SW480 (cell line): ENCODE data around the gene CRACDL.
"Not testable (repeated sequence)": the region's sequence is repeated elsewhere in the genome, so short reads cannot be mapped to it uniquely, and the experiment has no call there.

Source experiments
- DNase-seq: peaks from one replicate; pipeline ENCODE4 v3.0.0-alpha.2; 2016; ENCODE audit warnings: low spot score

The CRACDL gene

DNA sequence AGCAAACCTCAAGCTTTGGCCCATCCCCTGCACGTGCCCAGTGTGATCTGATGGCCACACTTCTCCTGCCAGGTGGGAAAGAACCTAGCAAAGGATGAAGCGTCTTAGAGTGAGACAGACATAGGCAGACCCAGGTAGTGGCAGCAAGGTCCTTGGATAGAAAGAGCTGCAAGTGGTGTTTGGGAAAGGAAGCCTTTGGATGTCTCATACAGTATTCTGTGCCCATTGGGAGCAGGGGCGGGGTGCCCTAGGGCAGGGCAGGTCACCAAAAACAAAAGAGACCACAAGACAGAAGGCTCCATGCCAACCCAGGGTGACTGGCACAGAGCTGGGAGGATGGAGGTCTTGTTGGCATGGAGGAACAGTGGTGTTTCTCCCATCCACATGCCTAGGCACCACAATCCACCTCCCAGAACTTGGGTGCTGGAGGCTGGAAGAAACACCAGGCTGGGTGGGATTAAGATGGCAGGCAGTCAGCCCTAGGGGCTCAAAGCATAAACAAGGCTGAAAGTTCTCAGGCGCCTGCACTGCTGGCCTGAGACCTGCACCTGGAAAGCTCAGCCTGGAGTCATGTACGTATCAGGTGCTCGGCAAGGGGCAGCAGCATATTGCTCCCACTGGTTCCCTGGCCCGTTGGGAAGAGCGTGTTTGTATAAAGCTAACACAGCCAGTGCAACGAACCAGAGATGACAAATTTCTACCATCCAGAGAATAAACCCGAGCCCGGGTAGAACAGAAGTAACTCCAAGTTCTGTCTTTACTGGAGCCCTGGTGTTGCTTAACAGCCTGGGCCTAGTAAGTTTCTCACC lies 52.9 kb downstream of the CRACDL start:
- DNase-seq, result no peak

DNA sequence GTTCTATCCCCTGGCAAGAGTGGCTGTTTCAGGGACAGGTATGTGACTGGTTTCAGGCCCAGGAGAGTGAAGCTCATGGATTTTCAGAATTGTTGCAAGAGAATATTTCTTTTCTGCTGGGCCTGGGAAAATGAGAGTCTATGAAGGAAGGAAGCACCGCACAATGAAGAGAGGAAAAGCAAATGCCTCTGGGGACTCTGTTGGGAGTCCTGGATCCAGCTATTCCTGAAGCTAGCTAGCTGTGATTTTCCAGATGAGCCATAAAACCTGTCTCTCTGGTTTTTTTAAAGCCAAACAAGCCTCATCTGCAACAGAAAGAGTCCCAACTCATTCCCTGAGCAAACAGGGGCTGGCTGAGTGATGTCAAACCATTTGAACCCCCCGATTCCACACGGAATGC lies 53.7 kb downstream of the CRACDL start:
- DNase-seq, result no peak

DNA sequence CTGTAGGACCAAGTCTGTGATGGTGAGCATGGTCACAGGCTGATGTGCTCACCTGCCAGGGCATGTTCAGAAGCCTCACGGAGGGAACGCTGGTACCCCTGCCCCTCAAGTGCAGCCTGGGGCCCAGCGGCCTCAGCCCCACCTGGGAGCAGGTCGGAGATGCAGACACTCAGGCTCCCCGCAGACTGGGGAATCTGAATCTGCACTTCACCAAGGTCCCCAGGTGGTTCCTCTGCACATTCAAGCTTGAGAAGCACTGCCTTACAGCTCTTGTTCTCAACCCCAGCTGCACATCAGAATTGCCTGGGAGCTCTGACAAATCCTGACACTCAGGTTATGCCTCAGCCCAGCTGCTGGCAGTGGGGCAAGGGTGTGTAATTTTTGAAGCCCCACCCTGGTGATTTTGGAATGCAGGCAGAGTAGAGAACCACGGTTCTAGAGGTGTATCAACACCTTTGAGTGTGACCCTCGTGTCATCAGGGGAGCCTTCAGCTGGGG lies 54.8 kb downstream of the CRACDL start:
- DNase-seq, result no peak

DNA sequence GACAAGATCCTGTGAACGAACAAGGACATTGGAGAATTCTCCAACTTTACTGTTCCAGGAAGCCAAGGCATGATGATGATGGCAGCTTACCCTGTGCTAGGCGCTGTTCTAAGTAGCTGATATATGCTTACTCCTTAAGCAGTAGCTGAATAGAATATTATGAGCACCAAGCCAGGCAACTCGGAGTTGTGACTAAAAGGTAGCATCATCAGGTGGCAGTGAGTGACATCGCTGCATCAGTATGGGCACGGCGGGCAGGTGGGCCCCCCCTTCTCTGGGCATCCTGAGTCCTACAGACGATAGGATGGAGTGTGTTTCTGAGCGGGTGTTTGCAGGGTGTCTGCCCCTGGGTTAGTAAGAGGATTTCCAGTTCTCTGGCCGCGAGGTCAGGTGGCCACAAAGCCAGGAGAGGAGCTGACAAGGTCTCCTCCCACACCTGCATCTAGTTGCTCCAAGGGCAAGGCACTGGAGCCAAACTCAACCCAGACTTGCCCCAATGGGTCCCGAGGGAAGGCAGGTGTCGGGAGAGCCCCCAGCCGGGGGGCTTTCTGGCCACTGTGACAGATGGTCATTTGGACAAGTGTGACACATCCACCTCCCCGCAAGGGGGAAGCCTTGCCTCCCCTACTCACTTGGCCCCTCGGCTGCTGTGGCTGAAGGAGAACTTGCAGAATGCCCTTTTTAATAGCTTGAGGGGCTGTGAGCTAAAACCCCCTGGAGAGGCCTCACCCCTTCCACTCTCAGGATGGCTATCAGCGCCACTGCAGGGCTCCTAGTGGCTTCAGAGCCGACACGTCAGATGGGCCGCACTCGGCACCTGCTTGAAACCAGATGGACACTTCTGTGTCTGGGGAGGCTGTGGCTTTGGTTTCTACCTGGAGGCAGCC lies 55.5 kb downstream of the CRACDL start:
- DNase-seq, result no peak

DNA sequence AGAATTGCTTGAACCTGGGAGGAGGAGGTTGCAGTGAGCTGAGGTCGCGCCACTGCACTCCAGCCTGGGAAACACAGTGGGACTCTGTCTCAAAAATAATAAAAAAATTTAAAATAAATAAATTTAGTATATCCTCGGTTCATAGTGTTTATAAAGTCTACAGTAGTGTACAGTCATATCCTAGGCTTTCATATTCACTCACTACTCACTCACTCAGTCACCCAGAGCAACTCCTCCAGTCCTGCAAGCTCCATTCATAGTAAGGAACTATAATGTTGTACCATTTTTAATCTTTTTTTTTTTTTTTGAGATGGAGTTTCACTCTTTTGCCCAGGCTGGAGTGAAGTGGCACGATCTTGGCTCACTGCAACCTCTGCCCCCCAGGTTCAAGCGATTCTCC lies 58.4 kb downstream of the CRACDL start:
- not testable (repeated sequence) for DNase-seq

DNA sequence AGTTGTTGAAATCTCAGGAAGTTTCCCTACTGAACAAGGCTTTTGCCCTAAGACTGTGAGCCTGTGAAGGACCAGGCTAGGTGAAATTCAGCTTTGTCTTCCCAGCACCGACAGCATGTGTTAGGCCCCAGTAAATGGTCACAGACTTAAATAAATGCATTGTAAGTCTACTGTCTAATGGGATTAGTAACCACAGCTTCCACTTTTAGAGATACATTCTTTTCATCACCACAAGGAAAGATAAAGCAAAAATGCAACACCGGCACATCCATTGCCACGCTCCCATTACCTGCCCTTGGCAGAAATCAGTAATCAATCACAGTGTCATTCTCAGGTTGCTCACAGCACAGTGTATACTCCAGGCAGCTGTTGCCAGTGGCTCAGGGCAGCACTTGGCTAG lies 59.3 kb downstream of the CRACDL start:
- no peak for DNase-seq

DNA sequence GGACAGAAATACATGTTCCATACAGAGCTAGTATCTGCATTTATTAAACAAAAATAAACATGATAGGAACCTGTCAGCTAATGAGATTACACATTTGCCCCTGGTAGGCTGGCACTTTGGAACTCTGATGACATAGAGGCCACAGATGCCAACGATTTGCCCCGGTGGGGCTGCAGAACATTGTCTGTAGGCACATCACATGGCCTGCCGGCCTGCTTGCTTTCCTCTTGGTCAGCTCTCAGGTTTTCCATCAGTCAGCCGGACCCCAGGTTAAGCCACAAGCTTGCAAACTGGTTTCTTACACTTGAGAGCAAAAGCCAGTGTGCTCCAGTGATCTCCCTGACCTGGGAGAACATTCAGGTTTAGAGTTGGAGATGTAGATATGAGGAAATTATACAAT lies 60.3 kb downstream of the CRACDL start:
- no peak for DNase-seq

DNA sequence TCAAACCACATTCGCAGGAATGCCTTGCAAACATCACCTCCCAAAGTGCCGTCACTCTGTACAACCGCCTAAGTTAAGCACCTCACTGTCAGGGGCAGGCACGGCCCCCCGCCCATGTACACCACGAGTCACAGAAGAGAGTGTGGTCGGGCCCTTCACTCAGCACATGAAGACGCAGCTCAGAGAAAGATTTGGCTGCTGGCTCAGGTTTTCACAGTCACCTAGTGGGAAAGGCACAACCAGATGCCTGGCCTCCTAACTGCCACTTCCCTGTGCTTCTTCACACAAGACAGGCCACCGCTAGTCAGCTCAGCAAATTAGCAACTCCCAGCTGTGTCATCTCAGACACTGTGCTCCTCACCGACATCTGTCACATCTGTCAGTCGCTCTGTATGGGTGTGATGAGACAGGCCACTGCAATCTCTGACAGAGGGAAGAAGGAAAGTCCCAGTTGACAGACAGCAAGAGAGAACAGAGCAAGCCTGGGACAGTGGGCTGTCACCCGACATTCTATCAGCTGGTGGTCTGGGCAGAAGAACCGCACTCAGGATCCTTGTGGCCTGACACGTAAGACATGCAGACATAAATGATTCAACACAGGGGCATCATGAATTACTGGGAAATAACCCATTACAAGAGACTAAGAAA lies 60.8 kb downstream of the CRACDL start:
- DNase-seq, result no peak

DNA sequence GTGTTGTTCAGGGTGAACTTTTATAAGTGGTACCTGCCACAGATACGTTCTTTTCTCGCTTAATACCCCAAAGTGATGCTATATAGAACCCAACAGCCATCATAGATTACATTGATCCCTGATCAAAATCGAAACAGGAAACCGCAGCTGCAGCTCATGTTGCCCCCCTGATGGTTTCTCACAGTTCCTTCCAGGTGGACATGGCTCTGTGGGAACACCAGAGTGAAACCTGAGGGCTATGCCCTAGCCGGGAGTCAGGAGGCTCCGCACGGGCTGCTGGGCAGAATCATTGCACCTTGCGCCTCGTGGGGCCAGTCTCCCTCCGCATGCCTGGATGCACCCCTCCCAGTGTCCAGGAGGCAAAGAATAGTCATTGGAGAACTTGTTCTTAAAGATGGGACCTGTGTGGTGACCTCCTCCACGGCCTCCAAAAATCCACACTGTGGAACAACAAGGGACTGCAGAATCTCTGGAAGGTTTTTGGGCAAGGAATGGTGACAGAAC lies 61.8 kb downstream of the CRACDL start:
- DNase-seq, result no peak

DNA sequence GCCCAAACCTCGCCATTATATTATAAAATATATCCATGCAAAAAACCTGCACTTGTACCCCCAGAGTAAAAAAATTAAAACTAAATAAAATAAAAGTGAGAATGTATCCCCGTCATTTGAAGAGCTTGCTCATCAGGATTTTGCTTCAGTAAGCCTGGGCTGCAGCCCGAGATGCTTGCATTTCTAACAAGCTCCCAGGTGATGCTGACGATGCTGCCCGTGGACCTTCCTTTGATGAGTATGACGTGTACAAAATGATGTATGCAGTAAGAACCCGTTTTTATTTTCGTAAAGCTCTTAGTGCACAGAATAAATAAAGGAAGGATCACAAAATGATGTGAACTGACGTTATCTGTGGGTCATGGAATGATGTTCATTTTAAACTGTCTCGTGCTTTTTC lies 63.5 kb downstream of the CRACDL start:
- no peak for DNase-seq

DNA sequence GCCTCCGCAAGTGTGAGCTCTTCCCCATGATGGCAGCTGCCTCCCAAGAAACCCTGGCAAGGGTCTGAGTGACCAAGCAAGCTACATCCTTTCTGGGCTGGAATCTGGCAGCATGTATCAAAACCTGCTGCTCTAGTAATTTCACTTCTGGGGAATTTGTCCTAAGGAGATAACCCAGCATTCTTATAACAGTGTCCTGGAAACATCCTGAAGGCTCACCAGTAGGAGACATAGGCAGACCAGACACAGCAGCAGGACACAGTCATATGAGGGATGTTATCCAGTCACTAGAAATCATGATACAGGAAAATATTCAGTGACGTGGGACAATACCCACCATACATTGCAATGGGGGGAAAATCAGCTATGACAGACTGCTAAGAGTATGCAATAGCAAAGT lies 64.5 kb downstream of the CRACDL start:
- DNase-seq, result no peak

DNA sequence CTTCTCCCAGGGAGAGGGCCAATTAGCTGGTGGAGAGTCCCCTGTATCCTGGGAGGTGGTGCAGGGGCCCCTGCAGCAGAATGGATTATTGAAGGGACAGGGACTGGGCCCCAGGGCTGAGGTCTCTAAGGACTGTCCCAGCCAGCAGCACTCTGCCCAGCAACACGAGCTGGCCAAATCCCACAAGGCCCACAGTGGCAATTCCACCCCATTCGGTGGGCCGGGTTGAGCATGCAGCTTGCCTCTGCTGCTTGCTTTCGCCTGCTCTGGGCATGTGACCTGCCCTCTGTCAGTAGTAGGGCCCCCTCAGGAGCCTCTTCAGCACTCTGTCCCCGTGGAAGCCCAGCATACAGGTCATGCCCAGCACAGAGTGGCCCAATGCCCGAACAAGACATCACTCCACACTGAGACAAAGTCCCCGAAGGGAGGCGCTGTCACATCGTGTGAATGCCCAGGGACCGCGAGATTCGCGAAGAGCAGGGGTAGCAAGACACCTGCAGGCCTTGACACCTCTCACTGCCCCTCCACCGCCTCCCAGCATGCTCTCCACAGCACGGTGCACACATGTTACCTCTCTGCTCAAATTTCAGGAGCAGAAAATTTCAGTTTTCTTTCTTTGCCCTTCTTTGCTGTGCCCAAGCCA lies 65.4 kb downstream of the CRACDL start:
- no peak for DNase-seq

DNA sequence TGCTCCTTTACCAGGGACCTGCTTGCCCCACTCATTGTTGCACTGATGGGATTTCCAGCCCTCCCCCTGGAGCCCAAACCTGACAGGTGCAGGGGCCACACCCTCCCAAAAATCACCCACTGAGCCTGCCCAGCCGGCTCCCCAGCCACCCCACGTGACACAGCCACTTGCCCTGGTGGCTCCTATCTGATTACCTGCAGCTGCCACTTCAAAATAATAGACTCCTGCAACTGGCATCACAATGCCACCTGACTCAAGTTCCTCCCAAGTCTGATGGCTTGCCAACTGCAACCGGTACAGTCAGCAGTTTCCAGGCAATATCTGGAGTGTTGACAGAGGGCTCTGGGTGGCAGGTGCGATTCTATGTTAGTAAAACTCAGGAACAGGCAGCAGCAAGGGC lies 66.2 kb downstream of the CRACDL start:
- peak; percentile 14 for DNase-seq

DNA sequence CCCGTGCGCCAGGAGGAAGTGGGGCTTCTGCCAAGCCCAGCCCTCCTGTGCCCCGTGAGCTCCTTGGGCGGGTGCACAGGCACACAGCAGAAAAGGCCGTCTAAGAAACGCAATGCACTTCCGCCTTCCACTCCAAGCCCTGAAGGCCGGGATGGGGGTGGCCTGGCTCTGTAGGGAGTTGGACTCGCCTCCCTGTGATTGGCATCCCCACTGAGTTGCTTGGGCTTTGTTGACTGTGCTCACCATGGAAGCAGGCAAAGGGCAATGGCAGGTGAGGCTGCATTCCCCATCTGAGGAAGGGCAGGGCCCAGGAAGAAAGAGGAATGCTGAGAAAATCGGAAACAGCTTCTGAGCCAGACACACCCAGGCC lies 66.8 kb downstream of the CRACDL start:
- DNase-seq, result peak; percentile 21

DNA sequence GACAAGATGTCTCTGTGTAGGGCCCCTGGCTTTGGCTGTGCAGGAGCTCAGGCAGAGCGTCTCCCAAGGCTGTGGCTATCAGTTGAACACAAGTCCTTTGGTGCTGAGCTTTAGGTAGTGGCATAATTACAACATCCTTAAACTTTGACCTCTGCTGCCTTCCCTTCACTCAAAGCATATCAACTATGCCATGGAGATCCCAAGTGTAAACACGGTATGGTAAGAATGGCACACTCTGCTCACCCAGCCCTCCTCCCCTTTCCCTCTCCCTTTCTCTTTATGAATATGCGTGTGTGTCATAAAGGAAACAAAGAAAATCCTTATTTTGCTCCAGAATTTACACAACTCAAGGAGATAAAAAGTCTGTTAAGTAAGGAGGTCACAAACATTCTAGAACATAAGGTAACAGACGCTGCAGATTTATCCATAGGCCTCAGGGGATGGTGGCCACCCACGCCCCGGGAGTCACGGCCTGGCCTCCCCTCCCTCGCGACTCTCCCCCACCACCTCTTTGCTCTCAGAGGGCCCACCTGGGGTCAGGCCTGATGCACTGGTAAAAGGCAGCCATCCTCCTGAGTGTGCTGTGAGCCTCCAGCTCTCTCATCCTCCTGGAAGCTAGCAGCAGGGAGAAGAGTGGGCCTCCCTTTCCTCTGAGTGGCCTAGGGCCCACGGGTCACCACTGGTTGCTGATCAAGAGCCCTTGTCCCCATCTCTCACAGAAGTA lies 67.3 kb downstream of the CRACDL start:
- DNase-seq, result no peak

DNA sequence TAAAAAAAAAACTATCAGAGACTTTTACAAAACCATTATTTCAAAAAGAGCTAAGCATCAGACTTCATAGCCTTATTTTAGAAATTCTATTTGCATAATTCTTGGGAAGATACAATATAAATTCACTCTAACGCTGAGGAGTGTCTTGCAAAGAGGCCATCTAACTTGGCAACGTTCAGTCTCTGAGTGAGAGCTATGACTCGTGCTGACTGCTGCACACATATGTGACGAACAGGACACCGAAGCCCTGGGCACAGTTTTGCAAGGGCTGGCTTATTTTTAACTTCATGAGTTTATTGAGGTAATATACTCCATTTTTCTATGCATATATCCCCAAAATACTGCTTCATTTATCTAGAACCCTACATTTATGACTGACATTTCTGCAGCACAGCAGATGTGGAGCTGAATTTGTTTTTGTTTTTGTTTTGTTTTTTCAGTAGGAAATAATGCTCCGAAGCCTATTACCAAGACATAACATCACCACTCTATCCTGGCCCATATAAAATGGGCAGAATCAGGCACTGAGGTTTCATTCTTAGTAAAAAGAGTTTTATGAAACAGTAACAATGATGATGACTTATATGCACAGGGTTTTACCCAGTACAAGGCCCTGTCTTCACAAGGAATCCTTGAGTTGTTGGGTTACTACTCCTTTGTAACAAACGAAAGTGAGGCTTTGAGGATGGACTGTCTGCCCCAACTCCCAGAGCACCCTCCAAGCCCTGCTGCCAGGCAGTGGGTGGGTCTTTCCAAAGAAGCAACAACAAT lies 68.3 kb downstream of the CRACDL start:
- no peak for DNase-seq

DNA sequence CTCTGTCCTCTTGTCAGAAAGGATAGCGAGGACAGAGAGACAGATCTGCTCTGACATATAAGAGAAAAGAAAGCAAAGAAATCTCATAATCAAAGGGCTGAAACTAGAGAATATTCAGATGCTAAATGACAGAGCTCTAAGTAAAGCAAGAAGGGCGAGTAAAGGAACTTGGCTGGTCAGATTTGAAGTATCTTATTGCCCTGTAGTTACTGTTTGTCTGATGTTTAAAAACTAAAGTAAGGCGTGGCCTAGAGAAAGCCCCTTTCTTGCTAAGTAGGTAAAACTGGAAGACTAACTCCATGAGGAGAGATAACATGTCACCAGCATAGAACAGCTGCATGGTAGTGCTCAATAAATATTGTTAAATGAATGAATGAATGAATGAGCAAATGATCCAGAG lies 70.0 kb downstream of the CRACDL start:
- no peak for DNase-seq

DNA sequence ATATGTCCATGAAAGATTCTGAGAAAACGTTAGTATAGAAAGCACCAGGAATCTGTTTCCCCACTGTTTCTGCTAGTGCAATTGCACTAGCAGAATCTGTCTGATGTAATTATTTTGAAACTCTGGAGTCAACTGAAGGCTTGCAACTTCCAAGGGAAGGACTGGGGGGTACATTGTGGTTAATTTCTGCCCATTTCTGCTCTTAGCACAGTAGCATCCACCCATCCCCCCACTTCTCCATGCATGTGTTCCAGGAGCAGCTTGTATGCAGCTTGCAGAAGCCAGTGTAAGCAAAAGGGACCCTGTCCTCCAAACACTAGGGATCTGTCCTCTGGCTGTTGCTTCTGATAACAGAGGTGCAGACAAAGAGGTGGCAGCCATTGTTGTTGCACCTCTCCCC lies 74.4 kb downstream of the CRACDL start:
- DNase-seq, result no peak

DNA sequence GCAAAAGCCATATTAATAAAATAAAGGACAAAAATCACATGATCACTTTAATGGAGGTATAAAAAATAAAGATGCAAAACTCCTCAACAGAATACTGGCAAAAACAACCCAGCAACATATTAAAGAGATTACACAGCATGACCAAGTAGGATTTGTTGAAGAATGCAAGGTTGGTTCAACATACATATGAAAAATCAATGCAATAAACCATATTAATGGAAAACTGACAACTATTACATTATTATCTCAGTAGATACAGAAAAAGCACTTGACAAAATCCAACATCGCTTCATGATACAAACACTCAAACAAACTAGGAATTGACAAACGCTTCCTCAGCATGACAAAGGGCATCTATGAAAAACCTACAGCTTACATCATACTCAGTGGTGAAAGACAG lies 76.7 kb downstream of the CRACDL start:
- no peak for DNase-seq

DNA sequence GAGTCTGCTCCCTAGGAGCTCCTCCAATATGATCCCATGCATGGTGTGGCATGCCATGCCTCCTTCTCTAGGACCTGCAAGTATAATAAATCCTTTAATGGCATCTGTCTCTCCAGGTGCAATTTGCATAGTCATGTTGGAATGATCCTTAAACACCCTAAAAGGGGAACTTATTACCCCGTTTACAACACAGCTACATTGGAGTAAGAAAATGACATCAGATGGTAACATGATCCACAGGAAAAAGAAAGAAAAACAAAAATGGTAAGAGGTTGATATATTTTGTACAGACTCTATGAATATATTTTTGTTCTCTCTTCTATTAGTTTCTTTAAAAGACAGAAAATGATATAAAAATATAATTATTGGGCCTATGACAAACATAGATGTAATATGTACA lies 79.0 kb downstream of the CRACDL start:
- DNase-seq, result no peak

DNA sequence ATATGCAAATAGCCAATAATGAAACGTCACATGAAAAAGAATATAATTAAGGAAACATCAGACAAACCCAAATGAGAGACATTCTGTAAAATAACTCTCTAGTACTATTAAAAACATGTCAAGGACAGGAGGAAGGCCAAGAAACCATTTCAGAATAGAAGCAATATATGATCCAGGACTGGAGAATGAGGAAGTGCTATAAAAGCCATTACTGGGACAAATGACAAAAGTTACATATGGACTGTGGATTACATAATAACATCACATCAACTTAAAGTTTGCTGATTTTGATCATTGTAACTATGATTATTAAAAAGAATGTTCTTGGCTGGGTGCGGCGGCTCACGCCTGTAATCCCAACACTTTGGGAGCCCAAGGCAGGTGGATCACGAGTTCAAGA lies 81.3 kb downstream of the CRACDL start:
- no peak for DNase-seq
